GM12878 (cell line): Measurements from ENCODE around the gene EHD4. TPM values are rescaled to one million over a fixed set of nuclear protein-coding genes. Genes with fewer than 3 reads are reported as not detected.

Experiments used
- ATAC-seq: fragments of 200-7000 bp; cut with Tn5 transposase; 3 replicates; pipeline ENCODE4 v1.9.1; 2020; ENCODE audit warnings: mild to moderate bottlenecking, moderate library complexity
- BruUV-seq: library from RNA; stranded (reverse); fragments of 400-500 nt; replicated peaks from 2 replicates; lab custom pipeline; 2021; lab: Mats Ljungman, UMichigan
- CTCF ChIA-PET: fragments of 300-600 bp; sonication (Branson Sonifier 250); formaldehyde crosslinking; extraction: SDS; loops from one replicate; lab custom pipeline; 2021; ENCODE audit warnings: inconsistent platforms; lab: Yijun Ruan, JAX
- POLR2A ChIA-PET: fragments of 350-600 bp; formaldehyde crosslinking; extraction: SDS; loops from one replicate; lab custom pipeline; 2021; ENCODE audit warnings: inconsistent platforms; lab: Charles Lee
- RAD21 ChIA-PET: fragments of 300-600 bp; sonication (Branson Sonifier 250); formaldehyde crosslinking; loops from one replicate; lab custom pipeline; 2023; ENCODE audit warnings: antibody characterized with exemption; ENCODE audit not compliant: unreplicated experiment; lab: Charles Lee
- SMC1A ChIA-PET: fragments of 300-600 bp; sonication (Branson Sonifier 250); formaldehyde crosslinking; loops from one replicate; lab custom pipeline; 2023; ENCODE audit not compliant: unreplicated experiment, uncharacterized antibody; lab: Charles Lee
- DNase-seq: peaks from one replicate; pipeline ENCODE4 v3.0.0-alpha.2; 2011; ENCODE audit warnings: low read depth, low spot score
- FAIRE-seq: peaks from 3 replicates; lab custom pipeline; 2011; peaks lifted over from hg19 to GRCh38; lab: Jason Lieb, UNC
- H2AFZ ChIP-seq: 2 replicates; pipeline ENCODE4 v1.6.0; 2011; ENCODE audit warnings: low read depth, low read length, control low read depth; ENCODE audit not compliant: control insufficient read depth
- H3K27ac ChIP-seq: 2 replicates; pipeline ENCODE4 v1.5.1; 2011; ENCODE audit warnings: control low read depth; ENCODE audit not compliant: control insufficient read depth, insufficient read depth
- H3K27me3 ChIP-seq, 2 experiments: replicated peaks in 1 of 2; 2 replicates each; pipeline versions ENCODE4 v1.6.0 to v1.6.1; 2011; ENCODE audit warnings: low read length in 1 of 2; ENCODE audit not compliant: control insufficient read depth in 2 of 2, insufficient read depth in 2 of 2
- H3K36me3 ChIP-seq, 2 experiments: 2 replicates each; pipeline ENCODE4 v1.5.1; 2011; ENCODE audit warnings: low read length in 1 of 2; ENCODE audit not compliant: control insufficient read depth in 2 of 2, insufficient read depth in 2 of 2
- H3K4me1 ChIP-seq: 2 replicates; pipeline ENCODE4 v1.6.1; 2011; ENCODE audit warnings: mild to moderate bottlenecking, low read length, moderate library complexity, mixed read lengths; ENCODE audit not compliant: control insufficient read depth, insufficient read depth
- H3K4me2 ChIP-seq: 2 replicates; pipeline ENCODE4 v1.6.0; 2011; ENCODE audit warnings: control low read depth; ENCODE audit not compliant: control insufficient read depth, insufficient read depth
- H3K4me3 ChIP-seq: fragments of 200-600 bp; sonication (generic); 2 replicates; pipeline ENCODE4 v1.5.1; 2016
- H3K79me2 ChIP-seq: 2 replicates; pipeline ENCODE4 v1.6.0; 2011; ENCODE audit warnings: low read length; ENCODE audit not compliant: control insufficient read depth, insufficient read depth
- H3K9ac ChIP-seq: 2 replicates; pipeline ENCODE4 v1.8.0; 2011; ENCODE audit warnings: low read length, control low read depth, mixed read lengths; ENCODE audit not compliant: control insufficient read depth, insufficient read depth
- H3K9me3 ChIP-seq: replicated peaks from 3 replicates; pipeline ENCODE4 v1.5.1; 2011; ENCODE audit warnings: mild to moderate bottlenecking, low read length; ENCODE audit not compliant: control insufficient read depth, insufficient read depth
- H4K20me1 ChIP-seq: 2 replicates; pipeline ENCODE4 v1.6.0; 2011; ENCODE audit not compliant: control insufficient read depth, insufficient read depth
- BHLHE40 ChIP-seq, 2 experiments: fragments of 450-650 bp in 1 of 2; IDR thresholded peaks; 2 replicates each; pipeline ENCODE4 v1.6.1; 2011 to 2017; ENCODE audit warnings: low read depth in 2 of 2, borderline replicate concordance in 1 of 2, improper control_type of control experiment in 1 of 2, low read length in 1 of 2, mild to moderate bottlenecking in 1 of 2
- CHD4 ChIP-seq: fragments of 200-600 bp; sonication (generic); IDR thresholded peaks from 2 replicates; pipeline ENCODE4 v1.6.1; 2016; ENCODE audit warnings: mild to moderate bottlenecking
- CREM ChIP-seq: IDR thresholded peaks from 2 replicates; pipeline ENCODE4 v1.6.1; 2014; ENCODE audit warnings: antibody characterized with exemption, low read depth
- ESRRA ChIP-seq: IDR thresholded peaks from 2 replicates; pipeline ENCODE4 v1.6.1; 2012; ENCODE audit warnings: mild to moderate bottlenecking, low read length, improper control_type of control experiment
- FOS ChIP-seq: IDR thresholded peaks from 3 replicates; pipeline ENCODE4 v1.6.1; 2011; ENCODE audit warnings: borderline replicate concordance; ENCODE audit not compliant: insufficient read length; ENCODE audit errors: extremely low read depth
- MXI1 ChIP-seq: fragments of 150-350 bp; IDR thresholded peaks from 2 replicates; pipeline ENCODE4 v1.6.1; 2011; ENCODE audit warnings: low read depth, mild to moderate bottlenecking, inconsistent platforms, low read length, improper control_type of control experiment
- NR2C2 ChIP-seq: IDR thresholded peaks from 2 replicates; pipeline ENCODE4 v1.6.1; 2011; ENCODE audit warnings: borderline replicate concordance, low read depth; ENCODE audit not compliant: control insufficient read depth, insufficient read length
- POLR2A ChIP-seq: IDR thresholded peaks from 2 replicates; pipeline ENCODE4 v1.6.1; 2011; ENCODE audit warnings: low read depth, mild to moderate bottlenecking, low read length
- POLR2AphosphoS2 ChIP-seq: IDR thresholded peaks from 2 replicates; pipeline ENCODE4 v1.6.1; 2011; ENCODE audit warnings: low read depth, mild to moderate bottlenecking, low read length, improper control_type of control experiment, moderate library complexity
- POLR2AphosphoS5 ChIP-seq: IDR thresholded peaks from 2 replicates; pipeline ENCODE4 v1.6.1; 2011; ENCODE audit warnings: mild to moderate bottlenecking, low read length, inconsistent platforms
- RB1 ChIP-seq: fragments of 450-650 bp; formaldehyde crosslinking; IDR thresholded peaks from 2 replicates; pipeline ENCODE4 v1.6.1; 2017; ENCODE audit warnings: mild to moderate bottlenecking, borderline replicate concordance
- SIN3A ChIP-seq: IDR thresholded peaks from 2 replicates; pipeline ENCODE4 v1.6.1; 2012; ENCODE audit warnings: low read depth, low read length, improper control_type of control experiment
- SP1 ChIP-seq: IDR thresholded peaks from one replicate; pipeline ENCODE4 v1.6.1; 2011; ENCODE audit warnings: low read depth, low read length
- TAF1 ChIP-seq: IDR thresholded peaks from 2 replicates; pipeline ENCODE4 v1.6.1; 2011; ENCODE audit warnings: mild to moderate bottlenecking, low read depth, low read length, borderline replicate concordance
- TARDBP ChIP-seq: IDR thresholded peaks from 2 replicates; pipeline ENCODE4 v1.6.1; 2016; ENCODE audit warnings: borderline replicate concordance
- WRNIP1 ChIP-seq: IDR thresholded peaks from 2 replicates; pipeline ENCODE4 v1.6.1; 2011; ENCODE audit warnings: low read depth, low read length, improper control_type of control experiment, borderline replicate concordance
- WGBS: methylation state at CpG from one replicate; pipeline ENCODE4 v1.1.6; 2016; ENCODE audit warnings: low lambda C conversion rate; ENCODE audit not compliant: insufficient replicate concordance, insufficient coverage; ENCODE audit errors: missing lambda C conversion rate; 5-methylcytosine and 5-hydroxymethylcytosine counted together
- in situ Hi-C: fragments of 300-500 bp; cut with MboI; formaldehyde crosslinking; loops from 9 replicates; pipeline ENCODE4 v1.14.3; 2018; ENCODE audit warnings: mixed read lengths
- intact Hi-C: fragments of 100-400 bp; cut with micrococcal nuclease; formaldehyde crosslinking; loops from one replicate; pipeline ENCODE4 v1.14.2; 2022; ENCODE audit not compliant: unreplicated experiment
- polyA plus RNA-seq, 11 experiments: library from polyadenylated mRNA; depleted of rRNA in 4 of 11; unstranded in 6 of 11; stranded (reverse) in 5 of 11; fragments of >200 nt; fragmentation: Nextera tagmentation in 4 of 11; fragmentation: Illumina TruSeq in 1 of 11; extraction: Ambion mirVana in 4 of 11; extraction: Trizol in 1 of 11; gene quantifications; 1 replicate in 1 of 11; 2 replicates in 10 of 11; pipeline versions ENCODE4 v1.2.1 to v1.2.3, GENCODE V29; 2011 to 2016; ENCODE audit warnings: inconsistent platforms in 2 of 11, missing spikeins in 2 of 11, low read depth in 1 of 11
- total RNA-seq, 4 experiments: library from RNA; depleted of rRNA in 3 of 4; stranded (reverse); fragments of >200 nt in 3 of 4; fragmentation: Illumina TruSeq in 1 of 4; extraction: Trizol in 1 of 4; gene quantifications; 2 replicates each; pipeline versions ENCODE4 v1.2.1 to v1.2.3, GENCODE V29; 2013 to 2021

The EHD4 gene
- total and polyA plus RNA-seq, 10 of the 15 experiments (the other 5 are each of a cell fraction or from before 2014, with no cell fraction given): 4.2 to 62.9 (median 44.7) TPM

DNA sequence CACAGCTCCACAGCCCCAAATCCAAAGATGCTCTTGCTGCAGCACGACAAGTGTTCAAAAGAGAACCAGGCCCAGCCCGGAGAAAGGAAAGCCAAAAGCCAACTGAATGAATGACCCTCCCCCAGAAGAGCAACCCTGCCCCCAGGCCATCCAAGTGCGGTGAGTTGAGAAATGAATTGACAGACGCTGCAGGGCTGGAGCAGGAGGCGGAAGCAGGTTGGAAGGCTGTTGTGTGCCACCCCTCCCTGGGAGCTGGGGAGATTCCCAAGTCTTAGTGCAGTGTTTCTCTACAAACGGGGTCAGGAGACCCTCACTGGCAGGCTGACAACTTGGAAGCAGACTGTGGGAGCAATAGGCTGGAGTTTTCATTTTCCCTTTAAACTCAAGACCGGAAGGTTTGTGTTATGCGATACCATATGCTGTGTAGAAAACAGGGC, 75.0 kb downstream of the EHD4 start:
- POLR2A ChIA-PET: no interaction called here
- CTCF ChIA-PET: no interaction called here
- no peak overlapping the region for H3K4me2 ChIP-seq

DNA sequence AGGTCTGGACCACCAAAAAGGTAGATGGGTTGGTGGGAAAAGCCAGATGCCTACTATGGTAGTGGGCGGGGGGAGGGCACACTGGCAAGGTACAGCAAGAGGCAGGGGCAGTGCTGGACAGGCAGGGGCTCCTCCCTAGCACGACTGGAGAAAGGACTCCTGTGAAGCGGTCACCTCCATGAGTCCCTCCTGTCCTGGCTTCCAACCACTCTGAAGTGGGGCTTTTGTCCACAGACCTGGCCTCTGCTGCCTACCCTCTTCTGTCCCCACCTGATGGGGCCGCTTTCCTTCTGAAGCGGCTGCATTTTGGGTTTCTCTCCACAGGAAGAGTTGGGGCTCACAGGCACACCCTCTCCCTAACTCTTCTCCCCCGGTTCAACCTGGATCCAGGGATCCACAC, 75.8 kb downstream of the EHD4 start:
- ChIA-PET RAD21 (interaction anchor here (0.6 kb wide), 1 partner anchor 94 kb away, joined by 3 read pairs; no protein-coding TSS in a partner anchor), CTCF (interaction anchor here (2.6 kb wide), 1 partner anchor 8 kb away, joined by 16 read pairs; no protein-coding TSS in a partner anchor), SMC1A (no interaction called here), POLR2A (no interaction called here)
- H4K20me1 ChIP-seq: no peaks in the 10 kb centered on the region
- H3K4me2 ChIP-seq: no peak overlapping the region
- H3K27ac ChIP-seq: no peak overlapping the region
- DNase-seq (no peak), ATAC-seq (no peak), FAIRE-seq (no peak)
- intact Hi-C loops: no loop called here
- peaks cover 15 to 19% of the 10 kb centered on the region in 2 experiments for H3K36me3 ChIP-seq
- BruUV-seq: no TSS peak
- H3K4me3 ChIP-seq: no peak overlapping the region
- TF ChIP-seq SIN3A (no peak), POLR2AphosphoS2 (no peak), POLR2AphosphoS5 (no peak; the same call in 1 of the 2 replicates), RB1 (no peak), TAF1 (no peak), TARDBP (no peak), BHLHE40 (IDR thresholded peaks at IDR 0.05; ENCODE audit: borderline replicate concordance in 1 of 2, low read depth in 2 of 2, low read length in 1 of 2) (no peak), ESRRA (no peak), FOS (no peak), NR2C2 (no peak), CREM (no peak), WRNIP1 (no peak), SP1 (no peak)
- peaks cover 15% of the 10 kb centered on the region for H3K4me1 ChIP-seq
- no peak overlapping the region for H2AFZ ChIP-seq
- no peak overlapping the region for H3K9ac ChIP-seq
- in situ Hi-C loops: no loop called here
- no peaks in the 10 kb centered on the region for H3K27me3 ChIP-seq
- 87% methylated on average over 6 of the region's 6 CpGs for WGBS
- H3K79me2 ChIP-seq: no peaks in the 10 kb centered on the region
- no peaks in the 10 kb centered on the region for H3K9me3 ChIP-seq

More for the DNA sequence above, 75.0 kb downstream of the EHD4 start:
- H3K27me3 ChIP-seq: no peaks in the 10 kb centered on the region
- H3K9ac ChIP-seq: no peak overlapping the region
- no peak overlapping the region for H3K4me3 ChIP-seq
- H3K4me1 ChIP-seq: peaks cover 15% of the 10 kb centered on the region
- no peaks in the 10 kb centered on the region for H3K9me3 ChIP-seq
- intact Hi-C loops: no loop called here
- ATAC-seq: no peak
- 0 out of 2 replicates have a peak, but pooled peaks have one; percentile 50 for TF ChIP-seq POLR2AphosphoS2
- no peak for TF ChIP-seq MXI1
- TF ChIP-seq CHD4: no peak
- TF ChIP-seq POLR2AphosphoS5: peak; percentile 28; the same call in 1 of the 2 replicates
- TF ChIP-seq POLR2A: peak; percentile 51; the same call in 1 of the 2 replicates
- BruUV-seq: no TSS peak
- in situ Hi-C loops: no loop called here
- no peak overlapping the region for H3K27ac ChIP-seq
- no peak for DNase-seq
- ChIA-PET SMC1A (no interaction called here), RAD21 (no interaction called here)
- H3K79me2 ChIP-seq: no peaks in the 10 kb centered on the region
- no peak for FAIRE-seq
- no peak overlapping the region for H2AFZ ChIP-seq
- no peaks in the 10 kb centered on the region for H4K20me1 ChIP-seq
- 87% methylated on average over 8 of the region's 8 CpGs for WGBS
- peaks cover 19 to 23% of the 10 kb centered on the region in 2 experiments for H3K36me3 ChIP-seq
